B cell (primary cell): ENCODE measurements around the gene TNF. TPM values are rescaled to one million over a fixed set of nuclear protein-coding genes. Genes with fewer than 3 reads are reported as not detected.
A peak's percentile ranks its signal among the peaks of the same experiment; 100 is the strongest.

ENCODE experiments used
- ATAC-seq: fragments of 200-7000 bp; cut with Tn5 transposase; one replicate; pipeline ENCODE4 v1.10.0; 2021; ENCODE audit warnings: low read depth, mild to moderate bottlenecking, moderate number of reproducible peaks, moderate library complexity
- CTCF ChIA-PET: fragments of 350-600 bp; sonication (Branson Sonifier 250); formaldehyde crosslinking; loops from one replicate; lab custom pipeline; 2021; ENCODE audit warnings: antibody characterized with exemption, inconsistent platforms; lab: Charles Lee
- POLR2A ChIA-PET: fragments of 350-600 bp; sonication (Branson Sonifier 250); formaldehyde crosslinking; loops from one replicate; lab custom pipeline; 2021; ENCODE audit warnings: antibody characterized with exemption; lab: Charles Lee
- DNase-seq: peaks from one replicate; pipeline ENCODE4 v3.0.0; 2013
- H2AFZ ChIP-seq: 2 replicates; pipeline ENCODE4 v1.6.1; 2012; ENCODE audit warnings: mild to moderate bottlenecking, low read depth, low read length; ENCODE audit not compliant: insufficient read depth, poor library complexity, severe bottlenecking
- H3K27ac ChIP-seq, 2 donors: 1 replicate in 1 of 2; 2 replicates in 1 of 2; pipeline ENCODE4 v1.5.1; 2012 to 2013; ENCODE audit warnings: low read length in 2 of 2, mild to moderate bottlenecking in 2 of 2, moderate library complexity in 1 of 2
- H3K27me3 ChIP-seq, 4 experiments: fragments of 200-600 bp in 1 of 4; sonication (generic) in 1 of 4; replicated peaks in 1 of 4; 1 replicate in 2 of 4; 2 replicates in 2 of 4; pipeline versions ENCODE4 v1.6.1 to v1.7.0; 2013 to 2016; ENCODE audit warnings: low read length in 3 of 4, mild to moderate bottlenecking in 2 of 4, mixed read lengths in 1 of 4, moderate library complexity in 1 of 4; ENCODE audit not compliant: insufficient read depth in 4 of 4, control insufficient read depth in 3 of 4; ENCODE audit errors: control extremely low read depth in 1 of 4
- H3K36me3 ChIP-seq, 2 experiments: replicated peaks in 1 of 2; 1 replicate in 1 of 2; 2 replicates in 1 of 2; pipeline versions ENCODE4 v1.6.1 to v1.7.1; 2013; ENCODE audit warnings: low read length in 1 of 2; ENCODE audit not compliant: insufficient read depth in 2 of 2, control insufficient read depth in 1 of 2; ENCODE audit errors: control extremely low read depth in 1 of 2, extremely low read depth in 1 of 2
- H3K4me1 ChIP-seq, 2 donors: fragments of 200-600 bp in 1 of 2; sonication (generic) in 1 of 2; 1 replicate in 1 of 2; 2 replicates in 1 of 2; pipeline versions ENCODE4 v1.5.1 to v1.6.1; 2013 to 2017; ENCODE audit warnings: low read length in 2 of 2; ENCODE audit not compliant: control insufficient read depth in 2 of 2, insufficient read depth in 2 of 2
- H3K4me2 ChIP-seq: replicated peaks from 2 replicates; pipeline ENCODE3; 2012; ENCODE audit warnings: mild to moderate bottlenecking, low read depth, low read length; ENCODE audit not compliant: poor library complexity, severe bottlenecking
- H3K4me3 ChIP-seq, 5 experiments: fragments of 200-600 bp in 1 of 5; sonication (generic) in 1 of 5; 1 replicate in 3 of 5; 2 replicates in 2 of 5; pipeline versions ENCODE4 v1.5.1 to v1.7.0; 2011 to 2016; ENCODE audit warnings: low read length in 4 of 5, mild to moderate bottlenecking in 4 of 5, low read depth in 2 of 5, control low read depth in 1 of 5, moderate library complexity in 1 of 5; ENCODE audit not compliant: insufficient read depth in 1 of 5; ENCODE audit errors: control extremely low read depth in 1 of 5, extremely low read depth in 1 of 5
- H3K79me2 ChIP-seq: fragments of 200-600 bp; sonication (generic); one replicate; pipeline ENCODE4 v1.6.0; 2016; ENCODE audit warnings: low read length; ENCODE audit not compliant: control insufficient read depth, insufficient read depth
- H3K9ac ChIP-seq: fragments of 200-600 bp; sonication (generic); 2 replicates; pipeline ENCODE4 v1.6.1; 2017; ENCODE audit warnings: mild to moderate bottlenecking, low read length, moderate library complexity
- H3K9me3 ChIP-seq, 3 donors: one replicate each; pipeline versions ENCODE4 v1.6.1 to v1.7.1; 2013; ENCODE audit warnings: low read length in 2 of 3; ENCODE audit not compliant: control insufficient read depth in 2 of 3, insufficient read depth in 1 of 3; ENCODE audit errors: control extremely low read depth in 1 of 3
- H4K20me1 ChIP-seq: 2 replicates; pipeline ENCODE4 v1.6.0; 2012; ENCODE audit warnings: mild to moderate bottlenecking, low read length; ENCODE audit not compliant: insufficient read depth, control insufficient read depth, poor library complexity, severe bottlenecking
- H3K27ac Mint-ChIP-seq: one replicate; pipeline ENCODE4 v1.8.0; 2021; ENCODE audit warnings: mixed read lengths
- H3K27me3 Mint-ChIP-seq: one replicate; pipeline ENCODE4 v1.8.0; 2021; ENCODE audit warnings: mixed read lengths
- H3K4me1 Mint-ChIP-seq: one replicate; pipeline ENCODE4 v1.8.0; 2021; ENCODE audit warnings: mixed read lengths
- H3K4me3 Mint-ChIP-seq: one replicate; pipeline ENCODE4 v1.8.0; 2021; ENCODE audit warnings: mixed read lengths
- H3K9me3 Mint-ChIP-seq: one replicate; pipeline ENCODE4 v1.8.0; 2022; ENCODE audit warnings: mixed read lengths; ENCODE audit not compliant: insufficient read depth
- EZH2 ChIP-seq: IDR thresholded peaks from 2 replicates; pipeline ENCODE4 v1.6.1; 2012; ENCODE audit warnings: borderline replicate concordance, low read depth, mild to moderate bottlenecking, moderate library complexity, low read length; ENCODE audit not compliant: insufficient read depth, poor library complexity, severe bottlenecking
- WGBS: methylation state at CpG from one replicate; pipeline ENCODE4 v1.1.5; 2013; ENCODE audit warnings: missing lambda C conversion rate; ENCODE audit not compliant: insufficient coverage; 5-methylcytosine and 5-hydroxymethylcytosine counted together
- intact Hi-C: fragments of 100-400 bp; cut with micrococcal nuclease; formaldehyde crosslinking; loops from one replicate; pipeline ENCODE4 v1.10.0; 2022
- polyA plus RNA-seq: library from polyadenylated mRNA; depleted of rRNA; stranded (reverse); fragments of >200 nt; gene quantifications from 2 replicates; pipeline ENCODE4 v1.2.3, GENCODE V29; 2012
- total RNA-seq, 2 donors: library from RNA; stranded (reverse); fragments of 120-200 nt in 1 of 2; gene quantifications; 1 replicate in 1 of 2; 2 replicates in 1 of 2; pipeline versions ENCODE4 v1.2.3 to v1.2.4, GENCODE V29; 2013 to 2022
- TF ChIP-seq, protein P1 (sequence below): fragments of 200-600 bp; IDR thresholded peaks from one replicate; pipeline ENCODE4 v1.8.0; 2022; ENCODE audit warnings: antibody characterized with exemption, mild to moderate bottlenecking

The TNF gene
- total and polyA plus RNA-seq, 2 donors (not counting 1 experiment from before 2014, with no cell fraction given), result 21.9 to 22.2 TPM

DNA sequence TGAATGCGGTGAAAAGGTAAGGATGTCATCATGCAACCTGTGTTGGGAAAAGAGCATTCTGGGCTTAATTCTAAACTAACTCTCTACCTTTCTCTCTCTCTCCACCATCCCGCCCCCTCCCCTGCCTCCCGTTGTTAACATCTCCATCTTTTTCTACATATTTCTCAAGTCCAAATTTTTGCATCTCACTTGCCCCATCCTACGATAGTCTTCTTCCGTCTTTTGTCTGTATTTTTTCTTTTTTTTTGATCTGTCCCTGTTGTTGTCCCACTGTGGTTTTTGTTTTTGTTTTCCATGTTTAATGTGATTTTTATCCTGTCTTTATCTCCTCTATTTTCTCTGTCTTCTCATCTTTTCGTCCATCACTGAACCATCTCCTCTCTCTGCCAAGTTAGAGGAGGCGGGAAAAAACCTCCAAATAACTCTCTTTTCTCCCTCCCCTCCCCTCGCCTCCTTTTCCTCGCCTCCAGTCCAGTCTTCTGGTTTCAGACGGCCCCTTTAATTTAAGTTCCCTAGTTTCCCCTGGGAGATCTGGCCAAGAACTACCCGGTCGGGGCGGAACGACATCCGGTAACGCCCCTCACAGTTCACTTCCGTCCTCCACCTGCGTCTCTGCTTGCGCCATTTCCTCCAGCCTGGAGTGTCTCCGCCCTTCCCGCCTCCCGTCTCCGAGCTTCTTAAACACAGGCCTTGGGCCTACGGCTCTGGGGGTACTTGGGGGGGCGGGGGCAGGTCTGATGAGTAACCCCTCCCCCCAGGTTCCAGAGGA is 28.2 kb upstream of the TNF start, which contains the start of gene NFKBIL1:
Gene NFKBIL1, plus strand, starts transcription at position 651 of the 769 bp plus-strand sequence. Its CDS starts 87 bp downstream, at position 738.
- peak within 1 kb of the TSS; percentile 80 to 83 for H3K27ac ChIP-seq
- peaks cover 30 to 53% of the 10 kb centered on the region in 2 donors for H3K4me1 ChIP-seq
- Mint-ChIP-seq H3K4me3 (peak within 1 kb of the TSS; percentile 87), H3K27me3 (no peaks in the 10 kb centered on the region), H3K9me3 (no peaks in the 10 kb centered on the region), H3K27ac (peak within 1 kb of the TSS; percentile 88), H3K4me1 (peaks cover 48% of the 10 kb centered on the region)
- H3K9me3 ChIP-seq, result peaks cover 0 to 3% (median 0%) of the 10 kb centered on the region in 3 donors
- peaks cover 34% of the 10 kb centered on the region for H3K79me2 ChIP-seq
- H3K36me3 ChIP-seq, result peaks cover 0 to 3% of the 10 kb centered on the region in 2 experiments
- no peaks in the 10 kb centered on the region for H4K20me1 ChIP-seq
- TF ChIP-seq EZH2, result no peak
- TF ChIP-seq, protein P1, sequence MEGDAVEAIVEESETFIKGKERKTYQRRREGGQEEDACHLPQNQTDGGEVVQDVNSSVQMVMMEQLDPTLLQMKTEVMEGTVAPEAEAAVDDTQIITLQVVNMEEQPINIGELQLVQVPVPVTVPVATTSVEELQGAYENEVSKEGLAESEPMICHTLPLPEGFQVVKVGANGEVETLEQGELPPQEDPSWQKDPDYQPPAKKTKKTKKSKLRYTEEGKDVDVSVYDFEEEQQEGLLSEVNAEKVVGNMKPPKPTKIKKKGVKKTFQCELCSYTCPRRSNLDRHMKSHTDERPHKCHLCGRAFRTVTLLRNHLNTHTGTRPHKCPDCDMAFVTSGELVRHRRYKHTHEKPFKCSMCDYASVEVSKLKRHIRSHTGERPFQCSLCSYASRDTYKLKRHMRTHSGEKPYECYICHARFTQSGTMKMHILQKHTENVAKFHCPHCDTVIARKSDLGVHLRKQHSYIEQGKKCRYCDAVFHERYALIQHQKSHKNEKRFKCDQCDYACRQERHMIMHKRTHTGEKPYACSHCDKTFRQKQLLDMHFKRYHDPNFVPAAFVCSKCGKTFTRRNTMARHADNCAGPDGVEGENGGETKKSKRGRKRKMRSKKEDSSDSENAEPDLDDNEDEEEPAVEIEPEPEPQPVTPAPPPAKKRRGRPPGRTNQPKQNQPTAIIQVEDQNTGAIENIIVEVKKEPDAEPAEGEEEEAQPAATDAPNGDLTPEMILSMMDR, result peak; percentile 50
- peak within 1 kb of the TSS; percentile 40 to 69 (median 56) for H3K4me3 ChIP-seq
- H3K27me3 ChIP-seq, result no peaks in the 10 kb centered on the region
- under 1% methylated on average over 15 of the region's 25 CpGs for WGBS
- peak within 1 kb of the TSS; percentile 61 for H2AFZ ChIP-seq
- ChIA-PET POLR2A (interaction anchor here (0.6 to 42.6 kb wide), 11 partner anchors 9 to 316 kb away, joined by 3 to 1450 read pairs (median 4); partner anchors contain the start of genes LST1, LTA, LTB and NCR3), CTCF (interaction anchor here (0.7 to 29.4 kb wide), 10 partner anchors 20 to 405 kb away, joined by 3 to 2241 read pairs (median 6); partner anchors contain the start of genes C6orf47, LST1, LTA and LTB)
- peak within 1 kb of the TSS; percentile 70 for H3K9ac ChIP-seq
- DNase-seq (peak; percentile 96), ATAC-seq (peak; percentile 84)
- intact Hi-C loops, result loop anchor here (1.0 to 2.0 kb wide), 7 partner anchors 14 to 608 kb away; partner anchors contain the start of genes EHMT2, PPT2 and PRRC2A
- H3K4me2 ChIP-seq, result peak within 1 kb of the TSS; percentile 88
